Left forelimb (tissue), 1 donor: ENCODE results near the gene CASP4.
A peak's percentile ranks its signal among the peaks of the same experiment; 100 is the strongest.
"Not testable (repeated sequence)": the region's sequence is repeated elsewhere in the genome, so short reads cannot be mapped to it uniquely, and the experiment has no call there.

ENCODE experiments used
- DNase-seq: peaks from one replicate; pipeline ENCODE4 v3.0.0-alpha.2; 2018; ENCODE audit warnings: low spot score

CASP4 gene

DNA sequence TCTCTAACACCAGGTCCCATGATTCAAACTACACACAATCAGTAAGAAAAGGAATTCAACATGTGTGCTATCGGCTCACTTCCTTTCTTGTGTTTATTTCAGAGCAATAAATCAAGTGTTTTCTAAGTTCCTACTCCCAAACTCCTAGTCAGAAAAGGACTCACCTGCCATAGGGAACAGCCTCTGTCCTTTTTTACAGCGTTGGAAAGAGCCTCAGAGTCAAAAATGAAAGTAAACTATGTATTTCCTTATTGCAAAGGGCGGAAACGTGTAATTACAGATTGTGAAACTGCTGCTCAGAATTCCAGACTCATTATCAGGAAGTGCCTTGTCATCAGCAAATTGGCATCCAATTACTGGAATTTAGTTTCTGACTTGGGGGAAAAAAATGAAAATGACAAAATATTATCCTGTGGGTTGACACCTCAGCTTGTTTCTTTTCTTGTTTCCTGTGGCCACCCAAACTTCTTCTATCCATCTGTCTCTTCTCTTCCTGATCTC lies at the start of gene CASP4:
CASP4 (minus strand) TSS at position 220 of the 501 bp plus-strand sequence; CDS start at position 171, 49 bp downstream.
- no peak for DNase-seq

DNA sequence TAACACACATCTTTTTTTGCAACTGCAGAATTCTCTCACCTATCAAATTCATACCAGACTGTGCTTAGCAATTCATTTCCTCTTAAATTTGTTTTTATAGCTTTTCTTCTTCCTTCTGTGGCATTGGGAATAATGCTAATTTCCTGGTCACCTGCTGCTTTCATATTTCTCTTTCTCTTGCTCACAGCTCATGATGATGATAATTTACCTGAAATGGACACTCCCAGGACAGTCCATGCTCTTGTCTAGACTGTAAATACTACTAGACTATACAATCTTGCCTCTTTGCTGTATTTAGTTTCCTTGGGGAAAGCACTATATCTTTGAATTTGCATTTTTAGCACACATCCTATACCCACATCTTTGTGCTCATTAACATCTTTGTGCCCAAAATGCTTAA lies 39.1 kb upstream of the CASP4 start:
- no peak for DNase-seq

DNA sequence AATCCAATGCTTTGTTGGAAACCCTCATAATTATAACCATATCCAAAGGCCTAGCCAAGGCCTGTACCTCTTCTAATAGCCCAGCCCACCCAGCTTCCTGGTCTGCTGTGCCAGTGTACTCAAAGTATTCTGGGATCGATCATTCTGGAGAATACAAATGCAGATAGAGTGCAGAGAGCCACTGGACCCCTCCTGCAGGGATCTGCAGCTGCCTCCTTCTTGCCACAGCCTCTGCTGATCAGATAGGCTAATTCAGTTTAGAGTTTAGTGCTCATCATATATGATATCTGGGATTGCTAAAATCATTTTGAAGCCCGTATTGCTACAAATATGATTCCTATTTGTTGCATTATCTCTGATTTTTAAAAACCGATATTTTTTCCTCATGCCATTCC lies 37.1 kb upstream of the CASP4 start:
- no peak for DNase-seq

GRCh38 chr11:105004021-105004420 lies 35.6 kb upstream of the CASP4 start:
- DNase-seq = no peak

- no peak for DNase-seq
Observed at GRCh38 chr11:105003151-105003550, 34.8 kb upstream of the CASP4 start.

DNA sequence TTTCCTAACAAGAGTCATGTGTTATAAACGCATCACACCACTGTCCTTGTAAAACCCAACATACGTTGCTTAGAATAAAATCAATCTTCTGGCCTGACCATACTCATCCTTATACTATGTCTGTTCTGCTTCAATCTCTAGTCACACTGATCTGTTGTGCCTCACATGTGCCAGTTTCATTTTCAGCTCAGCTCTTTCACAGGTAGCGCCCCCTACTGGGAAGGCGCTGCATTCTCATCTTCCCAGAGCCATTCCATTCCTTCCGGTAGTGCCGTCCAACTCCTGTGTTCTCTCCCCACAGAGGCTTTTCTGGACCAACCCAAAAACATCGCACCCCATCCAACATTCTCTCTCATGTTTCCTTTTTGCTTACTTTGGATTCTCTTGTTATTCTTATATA lies 32.4 kb upstream of the CASP4 start:
- DNase-seq = no peak

- DNase-seq = no peak
Observed at GRCh38 chr11:105000167-105000566, 31.8 kb upstream of the CASP4 start.

GRCh38 chr11:104999721-105000120 lies 31.3 kb upstream of the CASP4 start:
- DNase-seq = no peak

GRCh38 chr11:104997288-104997687 lies 28.9 kb upstream of the CASP4 start:
- DNase-seq = no peak

- DNase-seq = no peak
Observed at GRCh38 chr11:104995001-104995408, 26.6 kb upstream of the CASP4 start.

- DNase-seq = no peak
Observed at GRCh38 chr11:104992781-104993180, 24.4 kb upstream of the CASP4 start.

GRCh38 chr11:104991994-104992393 lies 23.6 kb upstream of the CASP4 start:
- no peak for DNase-seq

DNA sequence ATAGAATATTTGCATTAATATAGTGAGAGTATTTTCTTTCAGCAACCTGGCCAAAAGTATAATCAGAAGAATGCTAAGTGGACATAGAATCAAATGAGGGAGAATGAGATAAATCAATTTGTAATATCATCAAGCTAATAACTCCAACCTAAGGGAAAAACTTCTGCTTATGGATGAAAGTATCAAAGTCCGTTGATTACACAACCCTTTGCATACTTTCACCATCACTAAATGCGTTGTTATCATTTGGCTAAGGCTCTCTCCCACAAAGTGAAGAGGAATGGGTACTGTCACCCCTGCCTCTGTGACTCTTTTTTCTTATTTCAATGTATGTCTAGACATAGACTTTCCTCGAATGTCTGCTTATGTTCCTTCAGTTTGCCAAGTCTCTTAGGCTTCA lies 16.4 kb upstream of the CASP4 start:
- no peak for DNase-seq

DNA sequence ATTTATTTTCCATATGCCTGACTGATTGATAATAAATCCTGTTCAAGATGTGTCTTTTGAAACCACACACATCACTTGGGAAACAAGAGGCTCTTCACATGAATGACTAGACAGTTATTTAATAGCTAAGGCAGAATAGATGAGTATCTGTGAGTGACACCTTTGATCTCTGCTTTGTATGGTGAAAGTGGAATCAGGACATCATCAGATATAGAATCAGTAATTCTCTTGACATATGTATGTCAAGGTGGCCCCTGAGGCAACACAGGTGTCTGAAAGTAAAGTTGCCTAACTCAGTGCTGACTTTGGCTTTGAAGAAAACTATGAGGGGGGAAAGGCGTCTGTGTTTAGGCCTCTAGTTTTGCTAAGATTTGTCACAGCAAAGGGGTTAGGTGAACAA lies 11.5 kb upstream of the CASP4 start:
- DNase-seq = no peak

DNA sequence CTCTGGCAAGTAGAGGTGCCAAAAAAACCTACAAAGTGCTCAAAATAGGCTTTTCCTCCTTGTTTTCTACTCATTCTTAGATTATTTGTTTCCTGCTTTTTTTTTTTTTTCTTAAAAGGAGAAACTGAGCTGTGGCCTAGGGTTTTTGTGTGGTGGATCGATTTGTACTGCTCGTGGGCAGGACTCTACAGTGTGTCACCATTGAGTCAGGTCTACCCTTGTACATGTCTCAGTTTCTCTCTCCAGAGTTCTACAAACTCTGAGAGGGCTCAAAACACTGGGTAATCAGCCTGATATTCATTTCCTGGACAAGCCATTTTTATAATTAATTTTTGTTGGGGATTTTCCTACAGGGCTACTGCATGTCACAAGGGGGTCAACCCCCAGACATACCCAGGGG lies 5.2 kb upstream of the CASP4 start:
- no peak for DNase-seq

DNA sequence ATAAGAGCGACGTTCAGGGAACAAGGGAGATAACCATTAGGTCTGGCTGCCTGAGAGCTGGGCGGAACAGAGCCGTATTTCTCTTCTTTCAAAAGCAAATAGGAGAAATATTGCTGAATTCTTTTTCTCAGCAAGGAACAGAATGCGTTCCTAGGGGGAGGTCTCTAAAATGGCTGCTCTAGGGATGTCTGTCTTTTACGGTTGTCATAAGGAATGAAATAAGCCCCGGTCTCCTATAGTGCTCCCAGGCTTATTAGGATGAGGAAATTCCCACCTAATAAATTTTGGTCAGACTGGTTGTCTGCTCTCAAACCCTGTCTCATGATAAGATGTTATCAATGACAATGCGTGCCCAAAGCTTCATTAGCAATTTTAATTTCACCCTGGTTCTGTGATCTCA lies 4.5 kb upstream of the CASP4 start:
- not testable (repeated sequence) for DNase-seq

DNA sequence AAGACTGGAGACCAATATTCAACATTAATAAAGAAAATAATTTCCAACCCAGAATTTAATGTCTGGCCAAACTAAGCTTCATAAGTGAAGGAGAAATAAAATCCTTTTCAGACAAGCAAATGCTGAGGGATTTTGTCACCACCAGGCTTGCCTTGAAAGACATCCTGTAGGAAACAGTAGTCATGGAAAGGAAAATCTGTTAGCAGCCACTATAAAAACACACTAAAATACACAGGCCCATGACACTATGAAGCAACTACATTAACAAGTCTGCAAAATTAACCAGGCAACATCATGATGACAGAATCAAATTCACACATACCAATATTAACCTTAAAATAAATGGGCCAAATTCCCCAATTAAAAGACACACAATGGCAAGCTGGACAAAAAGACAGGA lies 2.4 kb upstream of the CASP4 start:
- DNase-seq = no peak

- DNase-seq = peak; percentile 80
Observed at GRCh38 chr11:104968856-104969776, 742 bp upstream of the CASP4 start.

- DNase-seq = no peak
Observed at GRCh38 chr11:104967534-104968354, 630 bp downstream of the CASP4 start.

GRCh38 chr11:104965735-104966134 lies 2.6 kb downstream of the CASP4 start:
- DNase-seq = no peak

DNA sequence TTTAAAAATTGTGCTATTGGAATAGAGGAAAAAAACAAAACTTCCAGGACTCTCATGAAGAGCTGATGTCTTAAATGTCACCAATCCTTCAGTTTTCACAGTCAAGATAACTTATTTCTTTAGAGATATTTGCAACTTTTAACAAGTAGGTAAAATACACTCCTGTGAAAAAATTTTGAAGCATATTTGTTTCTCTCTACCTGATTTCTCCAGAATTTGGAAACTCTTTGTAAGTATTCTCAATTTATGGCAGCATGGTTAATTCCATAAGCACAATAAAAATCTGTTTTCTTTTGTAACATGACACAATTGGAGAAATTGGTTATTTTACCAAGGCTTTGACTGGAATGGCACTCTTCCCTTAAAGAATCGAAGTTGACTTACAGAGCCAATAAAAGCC lies 4.1 kb downstream of the CASP4 start:
- DNase-seq = no peak

- DNase-seq = no peak
Observed at GRCh38 chr11:104962852-104963251, 5.5 kb downstream of the CASP4 start.

DNA sequence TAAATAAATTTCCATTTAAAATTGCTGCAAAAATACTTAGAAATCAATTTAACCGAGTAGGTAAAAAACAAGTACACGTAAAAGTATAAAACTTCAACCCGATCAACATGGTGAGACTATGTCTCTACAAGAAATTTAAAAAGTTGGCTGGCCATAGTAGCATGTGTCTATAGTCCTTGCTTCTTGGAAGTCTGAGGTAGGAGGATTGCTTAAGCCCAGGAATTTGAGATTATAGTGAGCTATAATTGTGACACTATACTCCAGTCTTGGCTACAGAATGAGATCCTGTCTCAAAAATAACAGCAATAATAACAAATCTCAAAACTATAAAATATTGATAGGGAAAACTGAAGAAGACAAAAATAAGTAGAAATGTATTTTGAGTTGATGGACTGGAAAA lies 11.1 kb downstream of the CASP4 start:
- DNase-seq = no peak
